Measurements from ENCODE around the gene PLA2G4E.

PLA2G4E gene

DNA sequence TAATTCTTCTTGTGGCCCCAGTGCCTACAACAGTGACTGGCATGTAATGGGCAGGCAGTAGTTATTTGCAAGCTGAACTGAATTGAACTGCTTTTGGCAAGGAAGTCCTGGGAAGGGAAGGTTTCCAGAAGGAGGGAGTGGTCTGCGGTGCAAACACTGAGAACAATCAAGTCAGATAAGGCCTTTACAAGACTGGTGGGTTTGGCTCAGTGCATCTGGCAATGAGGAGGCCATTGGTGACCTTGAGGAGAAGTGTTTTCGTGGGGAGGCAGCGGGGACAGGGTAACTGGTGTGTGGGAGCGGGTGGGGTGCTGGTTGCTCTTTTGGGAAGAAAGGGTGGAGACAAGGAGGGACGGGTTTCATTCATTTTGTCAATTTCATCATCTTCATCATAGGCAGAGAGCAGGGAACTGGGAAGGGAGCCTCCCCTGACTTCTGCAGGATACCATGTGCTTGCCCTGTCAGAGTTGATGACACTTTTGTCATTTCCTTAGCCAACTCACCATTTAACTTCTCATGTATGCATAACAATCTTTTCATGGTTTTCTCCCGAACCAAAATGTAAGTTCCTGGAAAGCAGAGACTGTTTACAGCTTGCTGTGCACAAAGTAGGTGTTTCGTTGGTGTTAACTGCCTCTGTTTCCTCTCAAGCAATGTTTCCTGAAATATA lies 40.1 kb downstream of the PLA2G4E start:
- in situ Hi-C loops (cut with MboI; ENCODE audit: low sequenced_read_pairs) = no loop called here

DNA sequence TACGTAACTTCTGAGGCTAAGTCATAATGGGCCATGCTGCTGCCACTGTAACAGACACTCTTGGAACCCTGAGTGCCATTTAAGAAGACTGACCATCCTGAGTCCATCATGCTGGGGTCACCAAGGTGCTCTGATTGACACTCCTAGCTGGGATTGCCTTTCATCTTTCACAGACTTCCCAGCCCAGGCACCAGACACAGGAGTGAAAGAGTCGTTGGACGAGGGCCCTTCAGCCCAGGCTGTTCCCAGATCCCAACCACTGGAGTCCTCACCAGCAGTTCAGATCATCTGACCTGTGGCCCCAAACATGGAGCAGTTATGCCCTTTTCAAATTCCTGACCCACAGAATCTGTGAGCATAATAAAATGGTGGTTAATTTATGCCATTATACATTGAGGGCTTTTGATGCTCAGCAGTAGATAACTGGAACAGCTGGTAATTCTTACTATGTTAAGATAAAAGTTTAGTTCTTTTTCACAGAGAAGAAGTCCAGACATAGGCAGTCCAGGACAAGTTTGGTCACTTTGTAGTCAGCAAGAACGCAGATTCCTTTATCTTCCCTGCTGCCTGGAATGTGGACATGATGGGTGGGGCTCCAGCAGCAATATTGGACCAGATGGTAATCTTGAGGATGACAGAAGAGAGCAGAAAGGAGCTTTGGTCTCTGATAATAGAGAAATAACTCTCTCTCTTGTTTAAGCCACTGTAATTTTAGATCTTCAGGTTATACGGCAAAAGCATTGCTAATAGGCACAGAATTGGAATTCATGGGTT lies 41.2 kb downstream of the PLA2G4E start:
- in situ Hi-C loops (cut with MboI; ENCODE audit: low sequenced_read_pairs) = no loop called here

DNA sequence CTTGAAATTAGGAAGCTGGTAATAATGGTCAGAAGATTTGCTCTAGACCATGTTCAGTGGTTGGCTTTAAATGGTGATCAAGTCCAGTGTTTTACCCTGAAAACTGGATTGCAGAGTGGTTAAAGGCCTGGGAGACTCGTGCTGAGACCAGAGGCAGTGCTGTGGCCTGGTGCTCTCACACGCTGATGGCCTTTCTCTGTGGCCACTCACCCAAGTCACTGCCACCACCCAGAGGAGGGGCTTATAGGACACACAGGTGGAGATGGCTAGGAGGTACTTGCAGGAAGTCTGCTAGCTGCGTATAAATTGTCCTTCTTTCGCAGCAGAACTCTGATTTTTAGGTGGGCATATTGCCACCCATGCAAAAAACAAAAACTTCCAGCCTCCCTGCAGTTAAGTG lies 42.3 kb downstream of the PLA2G4E start:
- in situ Hi-C loops (cut with MboI; ENCODE audit: low sequenced_read_pairs) = no loop called here

DNA sequence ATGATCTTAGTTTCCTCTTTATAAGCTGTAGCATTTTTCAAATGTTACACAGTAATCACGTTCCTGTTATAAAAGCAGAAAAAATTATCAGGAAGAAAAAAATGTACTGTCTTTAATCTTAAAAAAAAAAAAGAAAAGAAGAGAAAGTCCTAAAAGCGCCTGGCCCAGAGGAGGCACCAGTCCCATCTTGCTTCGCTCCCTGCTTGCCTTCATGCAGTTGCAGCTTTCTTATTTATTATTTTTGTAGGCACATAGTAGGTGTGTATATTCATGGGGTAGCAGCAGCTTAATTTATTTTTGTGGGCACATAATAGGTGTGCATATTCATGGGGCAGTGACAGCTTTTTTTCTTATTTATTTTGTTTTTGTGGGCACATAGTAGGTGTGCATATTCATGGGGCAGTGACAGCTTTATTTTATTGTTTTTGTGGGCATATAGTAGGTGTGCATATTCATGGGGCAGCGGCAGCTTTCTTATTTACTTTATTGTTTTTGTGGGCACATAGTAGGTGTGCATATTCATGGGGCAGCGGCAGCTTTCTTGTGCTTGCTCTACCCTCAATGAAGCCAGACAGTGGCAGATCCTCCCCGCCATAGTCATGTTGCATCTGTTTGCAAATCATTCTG lies 43.0 kb downstream of the PLA2G4E start:
- in situ Hi-C loops (cut with MboI; ENCODE audit: low sequenced_read_pairs) = no loop called here

DNA sequence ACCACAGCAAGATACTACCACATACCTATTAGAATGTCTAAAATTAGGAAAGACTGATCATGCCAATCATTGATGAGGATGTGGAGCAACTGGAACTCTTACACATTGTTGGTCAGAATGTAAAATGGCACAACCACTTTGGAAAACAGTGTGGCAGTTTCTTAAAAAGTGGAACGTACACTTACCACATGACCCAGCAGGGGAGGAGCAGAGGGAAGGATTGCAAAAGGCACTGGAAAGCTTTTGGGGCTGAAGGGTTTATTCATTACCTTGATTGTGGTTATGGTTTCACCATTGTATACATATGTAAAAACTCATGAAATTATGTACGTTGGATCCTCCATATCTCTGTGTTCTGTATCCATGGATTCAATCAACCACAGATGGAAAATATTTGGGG lies 45.2 kb downstream of the PLA2G4E start:
- in situ Hi-C loops (cut with MboI; ENCODE audit: low sequenced_read_pairs) = no loop called here

DNA sequence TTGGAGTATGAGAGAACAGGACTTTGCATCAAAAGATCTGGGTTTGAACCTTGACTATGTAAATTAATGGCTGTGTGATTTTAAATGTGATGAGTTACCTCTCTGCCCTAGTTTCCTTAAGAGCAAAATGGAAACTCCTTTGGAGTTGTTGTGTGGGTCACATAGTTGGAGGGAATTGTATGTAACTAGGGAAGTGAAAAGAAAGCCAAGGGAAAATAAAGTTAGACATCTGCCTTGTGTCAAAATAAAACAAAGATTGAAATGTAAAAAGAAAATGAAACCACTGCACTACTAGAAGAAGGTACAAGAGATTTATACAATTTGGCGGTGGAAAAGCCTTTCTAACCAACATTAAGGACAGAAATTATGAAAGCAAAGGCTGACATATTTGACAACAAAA lies 46.8 kb downstream of the PLA2G4E start:
- in situ Hi-C loops (cut with MboI; ENCODE audit: low sequenced_read_pairs) = no loop called here

DNA sequence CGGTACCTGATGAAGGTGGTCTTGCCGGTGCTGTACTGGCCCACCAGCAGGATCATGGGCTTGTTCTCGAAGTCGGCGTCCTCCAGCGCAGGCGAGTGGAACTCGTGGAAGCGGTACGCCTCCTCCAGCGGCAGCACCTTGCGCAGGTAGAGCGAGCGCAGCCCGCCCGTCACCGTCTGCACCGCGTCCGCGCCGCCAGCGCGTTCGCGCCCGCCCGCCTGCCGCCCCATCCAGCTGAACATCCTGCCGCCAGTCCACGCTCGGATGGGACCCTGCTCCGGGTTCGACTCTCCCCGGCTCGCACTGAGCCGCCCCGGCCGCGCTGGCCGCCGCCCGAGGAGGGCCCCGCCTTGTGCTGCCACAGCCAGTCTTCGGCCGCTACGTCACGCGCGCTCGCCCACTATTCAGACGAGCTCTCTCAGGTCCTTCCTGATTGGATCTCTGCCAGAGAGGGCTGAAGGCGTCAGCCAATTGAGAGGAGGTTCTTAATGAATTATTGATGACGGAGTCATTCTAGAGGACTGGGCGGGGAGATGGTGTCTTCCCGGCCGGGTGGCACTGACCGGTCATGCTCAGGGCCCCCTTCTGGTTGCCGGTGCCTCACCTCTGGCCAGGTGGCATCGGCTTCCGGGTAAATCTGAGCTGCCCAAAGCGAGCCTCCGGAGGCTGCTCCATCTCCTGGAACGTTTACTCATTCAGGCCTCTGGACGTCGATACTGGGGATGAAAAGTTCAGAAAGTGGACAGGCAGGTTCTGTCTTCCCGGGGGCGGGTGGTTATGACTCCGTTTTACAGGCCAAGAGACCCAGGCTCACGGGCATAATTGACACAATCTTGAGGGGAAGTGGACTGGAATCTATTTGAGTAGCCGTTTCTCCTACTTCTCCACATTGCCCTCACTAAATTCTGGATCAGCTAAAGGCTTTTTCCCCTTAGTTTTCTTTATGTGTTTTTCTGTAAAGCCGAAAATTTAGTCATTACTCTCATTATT lies 48.3 kb downstream of the PLA2G4E start, which contains the start of gene EHD4:
TSS of gene EHD4 (minus strand) at position 305 of the 990 bp plus-strand sequence. CDS start at position 242, 63 bp downstream.
- in situ Hi-C loops (cut with MboI; ENCODE audit: low sequenced_read_pairs) = no loop called here

DNA sequence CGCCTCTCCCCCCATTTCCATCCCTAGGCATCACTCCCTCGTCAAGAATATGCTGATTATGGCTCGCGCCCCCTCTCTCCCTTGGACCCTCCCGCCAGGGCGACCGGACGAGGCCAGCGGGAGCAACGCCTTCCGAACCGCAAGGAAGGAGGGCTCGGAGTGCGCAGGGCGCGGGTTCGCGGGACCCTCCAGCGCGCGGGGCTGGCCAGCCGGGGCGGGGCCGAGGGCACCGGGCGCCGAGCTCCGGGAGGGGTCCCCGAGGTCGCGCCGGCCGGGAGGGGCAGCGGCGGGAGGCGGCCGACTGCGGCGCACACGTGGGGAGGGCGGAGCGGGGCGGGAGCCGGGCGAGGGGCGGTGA lies 49.0 kb downstream of the PLA2G4E start:
- in situ Hi-C loops (cut with MboI; ENCODE audit: low sequenced_read_pairs) = no loop called here

DNA sequence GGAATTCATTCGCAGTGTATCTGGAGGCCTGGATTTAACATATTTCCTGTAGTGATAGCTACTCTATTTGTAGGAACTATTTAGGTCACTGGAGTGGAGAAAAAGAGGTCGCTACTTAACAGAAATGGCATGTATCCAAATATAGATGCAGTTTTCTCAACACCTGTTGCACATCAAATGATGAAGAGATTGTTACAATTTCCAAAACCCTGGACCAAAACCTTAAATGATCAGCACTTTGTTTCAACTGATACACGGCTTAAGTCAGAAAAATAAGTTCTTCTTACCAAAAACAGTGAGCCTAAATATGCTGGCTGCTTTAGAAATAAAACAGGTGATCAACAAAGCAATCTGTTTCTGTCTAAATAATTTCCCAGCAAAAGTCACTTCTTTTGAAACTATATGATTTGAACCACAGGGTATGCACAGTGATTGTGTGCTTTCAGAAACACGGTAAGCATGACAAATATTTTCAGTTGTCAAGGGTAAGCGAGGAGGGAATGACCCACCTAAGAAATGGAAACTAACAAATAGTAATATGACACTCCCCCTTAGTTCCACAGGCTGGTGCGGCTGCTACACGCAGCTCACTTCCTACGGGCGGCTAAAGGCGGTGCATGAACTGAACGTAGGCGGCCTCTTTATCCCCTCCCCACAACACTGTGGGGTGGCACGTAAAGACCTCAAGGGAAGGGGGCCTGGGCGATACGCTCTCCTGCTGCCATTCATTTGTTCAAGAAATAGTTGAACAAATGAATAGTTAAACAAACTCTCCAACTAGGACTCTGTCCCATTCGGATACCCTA lies 49.5 kb downstream of the PLA2G4E start:
- in situ Hi-C loops (cut with MboI; ENCODE audit: low sequenced_read_pairs) = no loop called here

DNA sequence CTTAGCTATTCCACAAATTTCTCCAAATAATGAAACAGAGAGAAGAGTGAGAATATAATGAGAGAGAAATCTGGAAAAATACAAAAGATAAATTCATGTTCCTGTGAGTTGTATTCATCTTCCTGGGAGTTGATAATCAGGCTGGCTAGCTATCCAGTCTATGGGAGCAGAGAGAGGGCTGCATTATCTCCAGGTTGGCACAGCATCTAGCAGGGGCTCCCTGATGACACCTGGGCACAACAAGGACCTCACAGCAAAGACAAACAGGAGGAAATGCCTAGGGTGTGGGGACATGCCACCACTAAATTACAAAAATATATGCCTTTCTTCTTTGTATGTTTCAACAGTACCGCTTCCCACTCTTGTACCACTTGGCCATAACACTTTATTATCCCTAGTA lies 50.4 kb downstream of the PLA2G4E start:
- in situ Hi-C loops (cut with MboI; ENCODE audit: low sequenced_read_pairs) = no loop called here

DNA sequence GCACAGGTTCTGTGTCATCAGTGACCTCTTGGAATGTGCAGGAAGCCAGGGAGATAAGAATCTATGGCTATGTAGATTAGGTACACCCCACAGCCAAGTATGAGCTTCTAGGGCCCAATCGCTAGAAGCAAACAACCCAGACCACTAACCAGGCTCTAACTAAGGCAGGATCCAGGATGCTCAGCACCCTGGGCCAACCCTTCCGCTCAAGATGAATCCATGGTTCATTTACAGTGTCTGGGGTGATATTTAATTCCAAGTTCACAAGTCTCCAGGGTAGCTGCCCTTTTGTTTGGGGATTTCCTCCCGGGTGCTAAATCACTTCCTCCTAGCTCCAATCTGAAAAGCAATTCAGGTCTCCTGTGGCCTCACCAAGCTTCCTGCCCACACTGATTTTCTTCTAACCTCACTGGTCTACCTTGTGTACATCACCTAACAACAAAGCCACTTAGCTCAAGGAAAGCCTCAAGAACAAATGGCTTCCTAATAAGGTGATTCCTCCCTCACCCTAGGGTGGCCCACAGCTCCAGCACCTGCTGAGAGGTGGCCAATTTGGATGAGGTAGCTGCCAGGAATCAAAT lies 50.9 kb downstream of the PLA2G4E start:
- in situ Hi-C loops (cut with MboI; ENCODE audit: low sequenced_read_pairs) = no loop called here

DNA sequence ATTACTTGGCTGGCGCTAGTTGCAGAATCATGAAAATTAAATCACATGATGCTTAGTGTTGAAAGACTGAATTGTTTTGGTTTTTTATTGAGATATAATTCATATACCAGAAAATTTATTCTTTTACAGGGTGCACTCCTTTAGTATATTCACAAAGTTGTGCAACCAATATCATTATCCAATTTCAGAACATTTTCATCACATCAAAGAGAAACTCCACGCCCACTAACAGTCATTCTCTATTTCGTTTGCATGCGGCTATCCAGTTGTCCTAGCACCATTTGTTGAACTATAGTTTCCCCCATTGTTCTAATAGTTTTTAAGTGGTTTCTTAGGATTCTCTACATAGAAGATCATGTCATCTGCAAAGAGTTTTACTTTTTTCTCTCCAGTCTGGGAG lies 52.1 kb downstream of the PLA2G4E start:
- in situ Hi-C loops (cut with MboI; ENCODE audit: low sequenced_read_pairs) = no loop called here

DNA sequence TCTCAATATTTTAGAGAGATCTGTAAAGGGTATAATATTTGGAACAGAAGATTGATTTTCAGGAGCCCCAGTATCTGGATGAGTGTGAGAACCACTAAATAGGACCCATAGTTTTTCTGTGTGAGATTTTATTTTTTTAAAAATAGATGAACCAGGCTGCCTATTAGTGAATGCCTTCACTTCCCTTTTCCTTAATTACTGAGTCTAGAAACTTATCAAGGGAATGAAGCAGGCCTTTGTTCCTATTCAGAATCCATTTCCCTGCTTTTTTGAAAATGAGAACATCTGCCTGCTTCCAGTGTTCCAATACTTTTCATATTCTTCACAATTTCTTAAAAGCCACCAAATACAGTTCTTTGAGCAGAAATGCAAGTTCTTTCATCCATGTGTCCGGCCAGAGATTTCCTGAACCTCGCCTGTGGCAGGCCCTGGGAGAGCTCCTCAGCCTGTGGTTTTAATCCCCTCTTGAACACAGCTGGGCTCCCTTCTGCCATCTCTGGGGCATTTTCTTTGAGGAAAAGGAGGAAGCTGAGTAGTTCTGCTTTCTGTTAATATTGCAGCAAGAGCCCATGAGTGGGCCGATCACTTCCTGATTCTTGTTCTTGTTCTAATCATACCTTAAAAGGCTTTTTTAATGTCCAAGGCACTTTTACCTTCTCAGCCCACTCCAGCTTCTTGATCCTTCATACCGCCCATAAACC lies 53.2 kb downstream of the PLA2G4E start:
- in situ Hi-C loops (cut with MboI; ENCODE audit: low sequenced_read_pairs) = no loop called here

DNA sequence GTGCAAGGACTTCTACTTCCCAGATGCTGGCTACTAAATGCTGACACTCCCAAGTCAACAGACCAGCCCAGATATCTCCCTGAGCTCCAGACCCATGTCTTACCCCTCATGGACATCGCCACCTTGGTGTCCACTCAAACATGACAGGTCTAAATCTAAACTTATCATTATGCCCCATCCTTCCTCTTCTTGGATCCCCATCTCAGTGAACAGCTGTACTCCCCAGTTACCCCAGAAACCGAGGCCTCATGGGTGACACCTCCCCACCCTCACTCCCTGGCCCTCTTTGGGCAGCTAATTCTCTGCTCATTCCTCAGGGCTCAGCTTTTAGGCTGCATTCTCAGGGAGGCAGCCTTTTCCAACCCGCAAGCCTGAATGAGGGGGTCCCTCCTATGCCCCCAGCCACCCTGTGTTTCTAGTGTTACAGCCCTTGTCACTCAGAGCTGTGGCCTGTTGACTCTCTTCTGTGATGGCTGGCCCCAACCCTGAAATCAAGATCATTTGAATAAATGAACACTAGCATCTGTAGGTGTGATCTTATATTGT lies 53.8 kb downstream of the PLA2G4E start:
- in situ Hi-C loops (cut with MboI; ENCODE audit: low sequenced_read_pairs) = no loop called here

DNA sequence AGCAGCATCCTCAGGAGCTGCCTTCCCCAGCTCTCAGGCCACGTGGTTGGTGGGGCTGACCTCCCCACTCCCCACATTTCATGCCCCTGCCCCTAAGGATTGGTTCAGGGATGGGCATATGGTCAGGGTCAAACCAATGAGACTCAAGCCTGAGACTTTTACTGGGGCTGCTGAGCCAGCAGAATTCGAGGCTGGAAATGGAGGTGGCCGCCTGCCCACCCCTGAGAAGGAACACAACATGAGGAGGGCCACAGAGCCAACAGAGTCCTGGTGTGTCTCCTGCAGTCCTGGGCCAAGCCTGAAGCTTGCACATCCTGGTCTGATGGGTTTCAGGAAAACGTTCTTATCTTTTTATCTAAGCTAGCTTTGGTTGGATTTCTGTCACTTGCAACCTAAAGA lies 54.4 kb downstream of the PLA2G4E start:
- in situ Hi-C loops (cut with MboI; ENCODE audit: low sequenced_read_pairs) = no loop called here

DNA sequence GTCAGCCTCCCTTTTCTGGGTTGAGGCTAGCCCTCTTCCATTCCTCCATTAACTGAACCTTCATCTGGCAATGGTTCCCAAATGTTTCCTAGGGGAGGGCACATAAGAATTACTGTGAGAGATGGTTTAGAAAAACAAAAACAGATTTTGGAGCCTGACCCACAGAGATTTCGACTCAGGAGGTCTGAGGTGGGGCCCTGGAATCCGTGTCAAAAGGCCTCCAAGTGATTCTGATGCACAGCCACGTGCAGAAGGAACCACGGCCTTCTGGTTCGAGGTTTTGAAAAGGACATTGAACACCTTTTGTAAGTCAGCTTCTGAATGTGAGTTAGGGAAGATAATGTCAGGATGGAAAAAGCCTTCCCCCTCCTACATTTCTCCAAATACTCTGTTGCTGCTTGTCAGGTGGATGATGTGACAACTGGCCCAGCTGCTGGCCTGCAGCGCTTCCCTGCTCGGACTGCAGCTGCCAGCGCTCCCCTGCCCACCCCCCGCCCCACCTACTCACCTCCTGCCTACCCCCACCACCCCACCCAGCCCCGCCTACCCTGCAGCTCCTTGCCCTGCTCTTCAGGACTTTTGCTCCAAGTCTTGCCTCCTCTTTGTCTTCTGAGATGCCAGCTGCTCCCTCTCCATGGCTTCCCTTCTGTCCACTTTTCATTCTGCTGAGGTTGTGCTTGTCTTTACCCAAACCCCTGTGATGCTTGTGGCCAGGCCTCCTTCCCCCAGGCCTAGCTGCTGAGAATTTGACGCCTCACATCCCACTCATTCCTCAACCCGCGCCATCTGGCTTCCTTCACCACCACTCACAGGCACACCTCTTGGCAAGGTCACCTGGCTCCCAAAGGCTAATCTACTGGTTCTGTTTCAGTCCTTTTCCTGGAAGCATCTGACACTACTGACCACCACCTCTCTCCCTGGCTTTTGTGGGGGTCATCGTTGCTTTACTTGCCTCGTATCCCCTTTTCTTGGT lies 55.1 kb downstream of the PLA2G4E start:
- in situ Hi-C loops (cut with MboI; ENCODE audit: low sequenced_read_pairs) = no loop called here

DNA sequence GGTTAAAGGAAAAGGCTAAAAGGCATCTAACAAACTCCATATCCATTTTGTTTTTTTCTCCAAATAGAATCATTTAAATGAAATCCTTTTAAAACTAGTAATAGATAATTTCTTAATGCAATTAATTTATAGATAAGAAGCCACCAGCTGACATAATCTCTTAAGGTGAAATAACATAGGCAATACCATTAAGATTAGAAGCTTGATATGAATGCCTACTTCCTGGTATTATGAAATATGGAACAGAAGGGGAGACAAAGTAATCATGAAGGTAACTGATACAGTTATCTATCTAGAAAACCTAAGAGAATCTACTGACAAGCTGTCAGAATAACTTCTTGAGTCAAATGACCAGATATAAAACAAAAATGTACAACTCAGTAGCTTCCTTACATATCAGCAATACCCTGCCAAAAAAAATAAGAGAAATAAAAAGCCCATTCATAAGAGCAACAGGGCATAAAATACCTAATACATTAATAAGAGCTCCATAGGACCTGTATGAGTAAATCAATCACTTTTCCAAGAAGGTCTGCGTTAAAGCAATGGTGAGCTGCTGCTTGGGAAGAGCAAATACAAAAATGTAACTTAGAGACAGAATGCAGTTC lies 59.1 kb downstream of the PLA2G4E start:
- in situ Hi-C loops (cut with MboI; ENCODE audit: low sequenced_read_pairs) = no loop called here
